HG02571 (cell line): Measurements from ENCODE around the gene FOXK2.

Experiments
- ATAC-seq: cut with Tn5 transposase; IDR thresholded peaks from one replicate; pipeline ENCODE4 v1.9.1; 2021; ENCODE audit warnings: mild to moderate bottlenecking, moderate library complexity; ENCODE audit not compliant: unreplicated experiment

FOXK2 gene

GRCh38 chr17:82632451-82632850, 112.9 kb downstream of the FOXK2 start:
- no peak for ATAC-seq

GRCh38 chr17:82633343-82633742, 113.8 kb downstream of the FOXK2 start:
- ATAC-seq, result no peak

GRCh38 chr17:82636626-82637598, 117.4 kb downstream of the FOXK2 start:
- no peak for ATAC-seq

- ATAC-seq, result no peak
Measured at GRCh38 chr17:82638183-82638773, 118.7 kb downstream of the FOXK2 start.

- ATAC-seq, result no peak
Measured at GRCh38 chr17:82639628-82640027, 120.1 kb downstream of the FOXK2 start.

- ATAC-seq, result no peak
Measured at GRCh38 chr17:82640036-82640435, 120.5 kb downstream of the FOXK2 start.

- no peak for ATAC-seq
Measured at GRCh38 chr17:82642022-82642421, 122.5 kb downstream of the FOXK2 start.

GRCh38 chr17:82644148-82644547, 124.6 kb downstream of the FOXK2 start:
- no peak for ATAC-seq

GRCh38 chr17:82645516-82645915, 126.0 kb downstream of the FOXK2 start:
- ATAC-seq, result no peak

- peak; percentile 9 for ATAC-seq
Measured at GRCh38 chr17:82647593-82648164, 128.1 kb downstream of the FOXK2 start.

GRCh38 chr17:82648165-82648668, 128.7 kb downstream of the FOXK2 start, which contains the start of gene WDR45B:
Gene WDR45B (minus strand): TSS chr17:82648444. CDS start chr17:82648340, 104 bp downstream.
- ATAC-seq, result peak; percentile 86

GRCh38 chr17:82648742-82649331, 129.3 kb downstream of the FOXK2 start:
- no peak for ATAC-seq

- no peak for ATAC-seq
Measured at GRCh38 chr17:82649501-82650261, 130.1 kb downstream of the FOXK2 start.

GRCh38 chr17:82650723-82651122, 131.2 kb downstream of the FOXK2 start:
- ATAC-seq, result no peak

GRCh38 chr17:82653651-82654528, 134.4 kb downstream of the FOXK2 start:
- ATAC-seq, result no peak
